Activated CD8-positive, alpha-beta memory T cell treated with anti-CD3 and anti-CD28 coated beads, Interleukin-2, amount 50 U/mL, for 1 hour (primary cell): ENCODE data around the gene POFUT2.

ENCODE experiments used
- DNase-seq: peaks from one replicate; pipeline ENCODE4 v3.0.0-alpha.2; 2020; ENCODE audit errors: extremely low read depth

POFUT2 gene

GRCh38 chr21:45249626-45250025 is 38.1 kb downstream of the POFUT2 start:
- no peak for DNase-seq

GRCh38 chr21:45248893-45249381 is 38.8 kb downstream of the POFUT2 start:
- no peak for DNase-seq

- no peak for DNase-seq
These were observed 39.3 kb downstream of the POFUT2 start for GRCh38 chr21:45248301-45248892.

GRCh38 chr21:45246386-45247320 is 41.0 kb downstream of the POFUT2 start:
- no peak for DNase-seq

GRCh38 chr21:45244799-45245340 is 42.8 kb downstream of the POFUT2 start:
- no peak for DNase-seq

- no peak for DNase-seq
These were observed 44.1 kb downstream of the POFUT2 start for GRCh38 chr21:45243603-45244002.

GRCh38 chr21:45241357-45241756 is 46.3 kb downstream of the POFUT2 start:
- no peak for DNase-seq

GRCh38 chr21:45237401-45237800 is 50.3 kb downstream of the POFUT2 start:
- DNase-seq, result no peak

GRCh38 chr21:45236481-45236880 is 51.2 kb downstream of the POFUT2 start:
- no peak for DNase-seq

- DNase-seq, result no peak
These were observed 52.2 kb downstream of the POFUT2 start for GRCh38 chr21:45235488-45235887.

GRCh38 chr21:45234965-45235364 is 52.7 kb downstream of the POFUT2 start:
- no peak for DNase-seq

- no peak for DNase-seq
These were observed 53.6 kb downstream of the POFUT2 start for GRCh38 chr21:45234127-45234526.

GRCh38 chr21:45231705-45232104 is 56.0 kb downstream of the POFUT2 start:
- no peak for DNase-seq

- DNase-seq, result no peak
These were observed 58.9 kb downstream of the POFUT2 start for GRCh38 chr21:45228656-45229240.

GRCh38 chr21:45228171-45228641 is 59.5 kb downstream of the POFUT2 start:
- DNase-seq, result peak; percentile 59

- DNase-seq, result no peak
These were observed 60.0 kb downstream of the POFUT2 start for GRCh38 chr21:45227735-45228134.

GRCh38 chr21:45226540-45227326 is 61.0 kb downstream of the POFUT2 start:
- DNase-seq, result no peak

GRCh38 chr21:45225741-45226327 is 61.9 kb downstream of the POFUT2 start:
- no peak for DNase-seq

GRCh38 chr21:45225041-45225740 is 62.5 kb downstream of the POFUT2 start:
- no peak for DNase-seq

- DNase-seq, result peak; percentile 13
These were observed 63.3 kb downstream of the POFUT2 start for GRCh38 chr21:45224189-45224938.
